Esophagus muscularis mucosa (tissue), 4 donors: Measurements from ENCODE around the gene NDUFB7. TPM values are rescaled to one million over a fixed set of nuclear protein-coding genes. Genes with fewer than 3 reads are reported as not detected.

ENCODE experiments used
- DNase-seq: peaks from one replicate; pipeline ENCODE4 v3.0.0-alpha.2; 2017; ENCODE audit errors: extremely low spot score
- H3K27ac ChIP-seq, 4 donors: fragments of 200-600 bp; sonication (generic); replicated peaks in 1 of 4; 1 replicate in 3 of 4; 2 replicates in 1 of 4; pipeline ENCODE4 v1.5.1; 2016 to 2019; ENCODE audit warnings: mild to moderate bottlenecking in 1 of 4
- H3K27me3 ChIP-seq, 4 donors: fragments of 200-600 bp; sonication (generic); one replicate each; pipeline versions ENCODE4 v1.5.1 to v1.6.0; 2016 to 2019
- H3K36me3 ChIP-seq, 4 donors: fragments of 200-600 bp; sonication (generic); one replicate each; pipeline ENCODE4 v1.5.1; 2016 to 2019
- H3K4me1 ChIP-seq, 4 donors: fragments of 200-600 bp; sonication (generic); one replicate each; pipeline ENCODE4 v1.5.1; 2016 to 2019
- H3K4me3 ChIP-seq, 4 donors: fragments of 200-600 bp; sonication (generic); 1 replicate in 2 of 4; 2 replicates in 2 of 4; pipeline ENCODE4 v1.5.1; 2016 to 2019; ENCODE audit warnings: mild to moderate bottlenecking in 4 of 4, moderate library complexity in 1 of 4
- H3K9me3 ChIP-seq, 4 donors: fragments of 200-600 bp; sonication (generic); 1 replicate in 3 of 4; 2 replicates in 1 of 4; pipeline ENCODE4 v1.5.1; 2016 to 2019
- EP300 ChIP-seq: sonication (generic); formaldehyde crosslinking; IDR thresholded peaks from one replicate; pipeline ENCODE4 v1.6.1; 2017; ENCODE audit warnings: antibody characterized with exemption
- POLR2A ChIP-seq: fragments of 450-650 bp; IDR thresholded peaks from one replicate; pipeline ENCODE4 v1.6.1; 2017; ENCODE audit warnings: antibody characterized with exemption, moderate library complexity, mild to moderate bottlenecking, low read depth
- POLR2AphosphoS5 ChIP-seq, 2 donors: sonication (generic); formaldehyde crosslinking; IDR thresholded peaks; one replicate each; pipeline ENCODE4 v1.6.1; 2017; ENCODE audit warnings: antibody characterized with exemption in 2 of 2
- WGBS: methylation state at CpG from one replicate; pipeline ENCODE4 v1.1.5; 2018; 5-methylcytosine and 5-hydroxymethylcytosine counted together
- intact Hi-C: fragments of 100-400 bp; cut with DNase I; formaldehyde crosslinking; loops from one replicate; pipeline ENCODE4 v1.15.1; 2023
- total RNA-seq, 4 donors: library from RNA; depleted of rRNA; stranded (reverse); fragments of >200 nt; gene quantifications; one replicate each; pipeline versions ENCODE4 v1.1.0 to v1.2.1, GENCODE V29; 2016
- TF ChIP-seq, protein P1 (sequence below), 3 experiments: fragments of 200-600 bp in 2 of 3; fragments of 450-650 bp in 1 of 3; sonication (generic) in 2 of 3; IDR thresholded peaks; one replicate each; pipeline ENCODE4 v1.5.1; 2017 to 2019; ENCODE audit warnings: antibody characterized with exemption in 3 of 3, mild to moderate bottlenecking in 2 of 3, moderate library complexity in 1 of 3

The NDUFB7 gene
- total RNA-seq, 4 donors from 2014 or later: 297 to 522 (median 319) TPM

- DNase-seq: no peak
- WGBS: 46% methylated on average over 5 of the region's 22 CpGs
- peaks cover 8 to 39% (median 28%) of the 10 kb centered on the region in 4 donors for H3K36me3 ChIP-seq
- no peaks in the 10 kb centered on the region for H3K9me3 ChIP-seq
- TF ChIP-seq POLR2AphosphoS5 (IDR thresholded peaks at IDR 0.05) (no peak), EP300 (no peak), POLR2A (no peak)
- TF ChIP-seq, protein P1, sequence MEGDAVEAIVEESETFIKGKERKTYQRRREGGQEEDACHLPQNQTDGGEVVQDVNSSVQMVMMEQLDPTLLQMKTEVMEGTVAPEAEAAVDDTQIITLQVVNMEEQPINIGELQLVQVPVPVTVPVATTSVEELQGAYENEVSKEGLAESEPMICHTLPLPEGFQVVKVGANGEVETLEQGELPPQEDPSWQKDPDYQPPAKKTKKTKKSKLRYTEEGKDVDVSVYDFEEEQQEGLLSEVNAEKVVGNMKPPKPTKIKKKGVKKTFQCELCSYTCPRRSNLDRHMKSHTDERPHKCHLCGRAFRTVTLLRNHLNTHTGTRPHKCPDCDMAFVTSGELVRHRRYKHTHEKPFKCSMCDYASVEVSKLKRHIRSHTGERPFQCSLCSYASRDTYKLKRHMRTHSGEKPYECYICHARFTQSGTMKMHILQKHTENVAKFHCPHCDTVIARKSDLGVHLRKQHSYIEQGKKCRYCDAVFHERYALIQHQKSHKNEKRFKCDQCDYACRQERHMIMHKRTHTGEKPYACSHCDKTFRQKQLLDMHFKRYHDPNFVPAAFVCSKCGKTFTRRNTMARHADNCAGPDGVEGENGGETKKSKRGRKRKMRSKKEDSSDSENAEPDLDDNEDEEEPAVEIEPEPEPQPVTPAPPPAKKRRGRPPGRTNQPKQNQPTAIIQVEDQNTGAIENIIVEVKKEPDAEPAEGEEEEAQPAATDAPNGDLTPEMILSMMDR (IDR thresholded peaks at IDR 0.05): no peak
- peaks cover 30 to 44% (median 36%) of the 10 kb centered on the region in 4 donors for H3K4me1 ChIP-seq
- peak overlapping the region; percentile 16 to 69 (median 36) for H3K27ac ChIP-seq
- no peaks in the 10 kb centered on the region for H3K27me3 ChIP-seq
- intact Hi-C loops: no loop called here
- H3K4me3 ChIP-seq: no peak overlapping the region
These were observed 10.0 kb downstream of the NDUFB7 start for GRCh38 chr19:14561847-14562351.

GRCh38 chr19:14561249-14561648, 10.6 kb downstream of the NDUFB7 start:
- WGBS: 82% methylated on average over 6 of the region's 8 CpGs
- TF ChIP-seq EP300: no peak
- TF ChIP-seq, protein P1 (IDR thresholded peaks at IDR 0.05): no peak
- no peak for TF ChIP-seq POLR2AphosphoS5 (IDR thresholded peaks at IDR 0.05)
- no peak for TF ChIP-seq POLR2A
- H3K27ac ChIP-seq: peak overlapping the region; percentile 16 to 69 (median 36)

GRCh38 chr19:14560776-14561108, 11.1 kb downstream of the NDUFB7 start:
- intact Hi-C loops: no loop called here
- TF ChIP-seq POLR2A (no peak), EP300 (no peak), POLR2AphosphoS5 (IDR thresholded peaks at IDR 0.05) (no peak)
- TF ChIP-seq, protein P1 (IDR thresholded peaks at IDR 0.05): no peak
- H3K4me3 ChIP-seq: no peak overlapping the region
- no peaks in the 10 kb centered on the region for H3K9me3 ChIP-seq
- no CpG with 5 or more reads among the region's 6 CpGs for WGBS
- H3K36me3 ChIP-seq: peaks cover 8 to 28% (median 16%) of the 10 kb centered on the region in 4 donors
- peaks cover 37 to 52% (median 46%) of the 10 kb centered on the region in 4 donors for H3K4me1 ChIP-seq
- no peak for DNase-seq
- peak overlapping the region; percentile 29 to 69 (median 40) for H3K27ac ChIP-seq
- no peaks in the 10 kb centered on the region for H3K27me3 ChIP-seq

More at GRCh38 chr19:14561249-14561648, 10.6 kb downstream of the NDUFB7 start:
- H3K36me3 ChIP-seq: peaks cover 8 to 33% (median 21%) of the 10 kb centered on the region in 4 donors
- H3K9me3 ChIP-seq: no peaks in the 10 kb centered on the region
- H3K4me1 ChIP-seq: peaks cover 36 to 51% (median 42%) of the 10 kb centered on the region in 4 donors
- H3K27me3 ChIP-seq: no peaks in the 10 kb centered on the region
- no peak for DNase-seq
- no peak overlapping the region for H3K4me3 ChIP-seq
- intact Hi-C loops: no loop called here

- H3K4me1 ChIP-seq: peaks cover 37 to 52% (median 46%) of the 10 kb centered on the region in 4 donors
These were observed 11.7 kb downstream of the NDUFB7 start for GRCh38 chr19:14559916-14560775.

More at GRCh38 chr19:14559916-14560775, 11.7 kb downstream of the NDUFB7 start:
- Histone ChIP-seq H3K27ac (peak overlapping the region; percentile 29 to 69 (median 40)), H3K27me3 (no peaks in the 10 kb centered on the region), H3K36me3 (peaks cover 4 to 22% (median 11%) of the 10 kb centered on the region in 4 donors), H3K9me3 (no peaks in the 10 kb centered on the region), H3K4me3 (no peak overlapping the region)
- TF ChIP-seq POLR2AphosphoS5 (IDR thresholded peaks at IDR 0.05) (no peak), POLR2A (no peak), EP300 (no peak)
- TF ChIP-seq, protein P1 (IDR thresholded peaks at IDR 0.05): no peak
- WGBS: 82% methylated on average over 24 of the region's 28 CpGs
- intact Hi-C loops: no loop called here
- no peak for DNase-seq
